Inflammatory macrophage (primary cell): ENCODE measurements around the gene MPDZ.

ENCODE experiments used
- DNase-seq, 2 donors: peaks; one replicate each; pipeline ENCODE4 v3.0.0-alpha.2; 2020 to 2022

Gene MPDZ

DNA sequence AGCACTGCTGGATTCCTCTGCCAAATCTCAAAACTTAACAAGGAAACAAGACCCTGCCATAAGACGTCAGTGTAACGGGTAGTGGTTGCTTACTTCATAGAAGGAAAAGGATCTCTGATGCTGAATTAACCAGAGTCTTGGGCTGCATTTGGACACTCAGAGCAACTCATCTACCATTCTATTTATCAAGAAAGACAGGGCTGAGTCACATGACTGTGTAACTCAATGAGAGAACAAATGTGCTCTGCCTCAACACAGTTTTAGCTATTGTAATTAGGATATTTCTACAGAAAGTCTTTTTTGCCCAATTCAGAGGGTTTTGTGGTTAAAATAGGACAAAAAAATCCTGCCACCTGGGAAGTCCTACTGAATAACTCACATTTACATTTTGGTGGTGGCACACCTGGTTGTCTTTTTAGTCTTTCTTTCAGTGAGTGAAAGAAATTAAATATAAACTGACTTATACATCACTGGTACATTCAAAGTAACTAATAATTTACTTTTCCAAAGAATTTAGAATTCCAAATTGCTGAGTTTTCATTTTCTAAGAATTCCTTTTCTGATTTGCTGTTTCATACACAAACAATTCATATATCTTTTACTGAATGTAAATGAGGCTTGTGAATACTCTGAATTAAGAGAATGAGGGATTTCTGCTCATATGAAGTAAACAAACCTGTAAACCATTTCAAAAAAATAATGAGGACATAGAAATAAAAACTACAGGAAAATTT lies 104.4 kb downstream of the MPDZ start:
- DNase-seq: no peak

DNA sequence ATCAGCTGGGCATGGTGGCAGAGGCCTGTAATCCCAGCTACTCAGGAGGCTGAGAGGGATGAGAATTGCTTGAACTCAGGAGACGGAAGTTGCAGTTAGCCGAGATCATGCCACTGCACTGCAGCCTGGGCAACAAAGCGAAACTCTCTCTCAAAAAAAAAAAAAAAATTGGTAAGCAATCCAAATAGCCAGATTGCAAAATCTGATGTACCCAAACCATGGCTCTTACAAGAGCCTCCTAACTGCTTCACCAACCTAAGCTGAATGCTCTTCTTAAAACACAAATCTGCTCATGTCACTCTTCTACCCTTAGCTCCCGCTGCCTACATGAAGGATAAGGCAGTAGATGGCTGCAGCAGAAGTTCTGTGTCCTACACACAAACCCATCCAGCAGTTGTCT lies 105.9 kb downstream of the MPDZ start:
- DNase-seq: no peak

DNA sequence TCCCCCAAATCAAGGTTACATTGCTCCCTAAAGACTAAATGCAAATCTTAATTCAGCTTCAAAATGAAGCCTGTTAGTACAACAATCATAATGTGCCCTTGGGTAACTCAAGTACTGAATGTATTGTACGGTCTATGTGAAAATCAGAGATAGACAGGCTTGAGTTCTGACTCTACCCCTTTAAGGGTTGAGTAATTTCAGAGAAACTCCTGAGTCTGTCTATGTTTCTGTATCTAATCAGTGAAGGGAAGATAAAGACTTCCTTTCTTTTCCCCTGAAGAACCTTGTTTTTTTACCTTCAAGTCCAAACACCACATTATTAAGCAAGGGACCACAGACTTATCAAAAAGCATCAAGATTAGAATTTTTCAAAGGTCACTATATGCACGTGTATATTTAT lies 108.2 kb downstream of the MPDZ start:
- DNase-seq: no peak

DNA sequence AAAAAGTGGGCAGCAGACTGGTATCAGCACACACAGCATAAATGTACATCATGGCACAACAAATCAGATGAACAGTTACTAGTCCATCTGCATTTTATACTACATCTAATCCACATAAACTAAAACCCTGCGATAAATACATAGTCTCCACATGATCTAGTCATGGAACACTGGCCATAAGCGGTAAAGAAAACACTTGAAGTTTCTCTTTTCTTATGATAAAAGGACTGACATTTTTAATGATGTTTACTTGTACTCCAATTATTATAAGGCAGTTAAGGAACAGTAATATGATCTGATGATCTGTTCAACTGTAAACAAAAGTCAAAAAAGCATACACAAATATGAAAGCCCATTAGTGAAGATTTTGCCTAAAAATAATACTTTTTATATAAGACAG lies 112.5 kb downstream of the MPDZ start:
- no peak for DNase-seq

DNA sequence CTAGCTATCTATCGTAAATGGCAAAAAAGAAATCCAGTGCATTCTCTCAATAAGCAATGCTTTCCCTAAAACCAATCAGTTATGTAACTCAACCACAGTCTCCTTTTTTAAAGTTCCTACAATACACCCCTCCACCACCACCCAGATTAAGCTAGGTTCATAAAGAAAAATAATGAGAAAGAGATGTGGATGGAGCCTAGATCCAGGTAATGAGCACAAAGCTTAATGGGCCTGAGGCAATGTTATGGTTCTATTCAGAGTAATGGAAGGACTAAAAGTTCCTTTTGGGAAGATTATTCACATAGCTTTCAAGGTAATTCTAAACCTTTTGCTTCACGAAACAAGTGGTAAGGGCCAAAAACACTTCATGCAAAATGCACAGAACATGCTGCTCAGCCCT lies 113.5 kb downstream of the MPDZ start:
- no peak for DNase-seq

DNA sequence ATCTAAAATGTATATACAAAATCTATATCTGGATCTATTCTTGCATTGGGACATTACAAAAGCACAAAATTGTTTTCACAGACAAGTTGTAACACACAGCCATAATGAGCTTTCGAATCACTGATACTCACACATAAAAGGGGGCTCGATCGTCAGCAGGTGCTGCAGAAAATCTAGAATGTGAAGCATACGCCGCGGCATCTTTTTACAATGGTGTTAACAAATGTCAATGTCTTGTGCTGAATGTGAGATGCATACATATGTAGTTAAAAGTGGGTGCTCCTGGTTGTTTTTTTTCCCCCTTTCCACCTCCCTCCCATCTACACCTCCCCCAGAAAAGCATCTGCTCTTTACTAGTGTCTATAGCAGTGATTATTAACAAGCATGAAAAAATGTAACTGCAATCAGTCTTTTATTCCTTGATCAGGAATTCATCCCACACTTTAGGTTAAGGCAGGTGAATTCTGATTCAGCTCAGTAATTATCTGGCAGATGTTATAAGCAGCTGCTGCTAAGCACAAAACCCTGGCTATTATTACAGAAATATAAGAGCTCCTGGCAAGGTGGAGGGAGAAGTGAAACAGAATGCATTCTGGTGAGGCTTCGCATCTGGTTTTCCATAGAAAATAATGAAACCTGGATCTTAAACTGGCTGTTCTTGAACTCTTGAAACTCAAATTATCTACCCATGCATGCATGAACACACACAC lies 114.1 kb downstream of the MPDZ start:
- DNase-seq: no peak

DNA sequence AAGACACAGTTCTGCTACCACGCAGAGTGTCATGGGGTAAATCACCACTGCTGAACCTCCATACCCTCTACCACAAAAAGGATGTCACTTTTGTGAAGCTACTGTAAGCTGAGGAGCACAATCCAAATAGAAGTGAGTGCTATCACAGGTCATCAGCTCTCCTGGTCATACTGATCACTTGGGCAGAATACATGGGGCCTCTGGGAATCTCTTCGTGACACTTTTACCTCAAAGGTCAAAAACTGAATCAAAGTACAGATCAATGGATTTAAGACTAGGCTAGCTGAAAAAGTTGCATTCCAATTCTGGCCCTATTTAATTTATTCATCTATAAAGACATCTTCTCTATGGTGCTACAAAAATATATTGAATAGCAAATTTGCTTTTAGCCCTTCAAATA lies 115.5 kb downstream of the MPDZ start:
- no peak for DNase-seq

DNA sequence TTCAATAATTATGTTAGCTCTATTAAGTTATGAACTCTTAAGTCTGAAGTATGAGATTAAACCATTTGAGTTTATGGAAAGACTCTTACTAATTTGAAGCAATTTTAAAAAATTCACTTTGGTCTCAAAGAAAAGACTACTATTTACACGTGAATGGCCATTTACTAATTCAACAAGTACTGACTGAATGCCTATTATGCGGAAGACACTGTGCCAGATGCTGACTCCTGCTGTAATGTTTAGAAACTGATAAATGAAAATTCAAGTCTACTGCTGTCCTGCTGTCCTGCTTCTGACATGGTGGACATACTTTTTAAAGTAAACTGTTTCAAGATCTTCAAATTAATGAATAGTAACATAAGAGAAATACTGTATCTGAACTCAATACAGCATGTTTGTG lies 116.2 kb downstream of the MPDZ start:
- no peak for DNase-seq

DNA sequence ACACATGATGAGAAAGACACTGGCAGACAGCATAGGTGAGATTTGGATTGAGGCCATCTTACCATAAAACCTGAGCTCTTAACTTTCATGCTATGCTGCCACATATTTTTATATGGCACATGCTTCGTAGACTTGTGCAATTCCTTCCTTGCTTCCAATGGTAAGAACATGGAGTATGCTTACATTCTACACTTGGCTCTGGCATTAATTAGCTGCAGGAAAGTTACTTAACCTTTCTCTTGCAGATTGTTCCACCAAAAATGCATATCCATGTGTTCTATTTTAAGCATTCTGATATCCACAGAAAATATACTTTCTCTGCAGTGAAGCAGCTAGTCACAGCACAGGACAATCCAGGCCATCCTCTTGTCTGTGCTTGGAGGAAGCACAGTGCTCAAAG lies 119.4 kb downstream of the MPDZ start:
- no peak for DNase-seq

DNA sequence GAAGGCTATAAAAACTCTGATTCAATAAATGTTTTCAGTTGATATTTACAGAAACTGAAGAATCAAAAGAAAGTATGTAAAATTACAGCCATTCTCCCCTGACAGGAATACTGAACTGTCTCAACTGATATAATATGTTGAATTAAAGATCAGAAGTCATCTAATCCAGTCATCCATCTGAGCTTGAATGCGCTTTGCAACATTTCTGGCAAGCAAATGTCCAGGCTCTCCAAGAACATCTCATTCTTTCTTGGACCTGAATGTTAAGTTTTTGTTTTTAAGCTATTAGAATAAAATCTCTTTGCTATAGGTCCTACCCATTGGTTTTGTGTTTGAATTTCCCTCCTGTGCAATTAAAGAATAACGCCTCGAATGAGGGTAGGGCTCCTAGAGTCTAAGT lies 120.5 kb downstream of the MPDZ start:
- no peak for DNase-seq

DNA sequence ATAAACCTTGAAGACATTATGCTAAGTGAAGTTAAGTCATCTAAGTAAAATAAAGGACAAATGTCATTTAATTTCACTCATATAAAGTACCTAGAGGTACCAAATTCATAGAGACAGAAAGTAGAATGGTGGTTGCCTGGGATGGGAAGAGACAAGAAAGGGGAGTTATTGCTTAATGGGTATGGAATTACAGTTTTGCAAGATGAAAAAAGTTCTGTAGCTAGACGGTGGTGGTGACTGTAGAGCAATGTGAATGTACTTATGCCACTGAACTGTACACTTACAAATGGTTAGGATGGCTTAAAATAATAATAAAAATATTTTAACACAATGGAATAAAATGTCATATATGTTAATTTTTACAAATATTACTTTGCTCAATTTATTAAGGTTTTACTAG lies 128.0 kb downstream of the MPDZ start:
- DNase-seq: no peak

DNA sequence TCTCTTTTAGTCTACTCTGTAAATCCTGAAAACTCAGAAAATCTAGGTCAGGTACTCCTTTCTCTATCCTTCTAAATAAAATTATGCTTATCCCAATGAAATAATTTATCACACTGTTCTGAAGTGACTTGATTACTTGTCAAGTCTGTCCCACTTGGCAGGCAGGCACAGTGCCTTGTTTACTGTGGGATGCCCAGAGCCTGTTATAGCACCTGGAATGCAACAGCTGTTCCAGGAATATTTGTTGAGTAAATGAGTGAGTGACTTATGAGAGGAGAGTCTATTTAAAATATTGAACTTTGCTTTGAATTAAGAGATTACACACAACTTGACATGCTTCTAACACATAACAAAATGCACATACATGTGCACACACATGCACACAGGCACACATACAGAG lies 130.0 kb downstream of the MPDZ start:
- no peak for DNase-seq

DNA sequence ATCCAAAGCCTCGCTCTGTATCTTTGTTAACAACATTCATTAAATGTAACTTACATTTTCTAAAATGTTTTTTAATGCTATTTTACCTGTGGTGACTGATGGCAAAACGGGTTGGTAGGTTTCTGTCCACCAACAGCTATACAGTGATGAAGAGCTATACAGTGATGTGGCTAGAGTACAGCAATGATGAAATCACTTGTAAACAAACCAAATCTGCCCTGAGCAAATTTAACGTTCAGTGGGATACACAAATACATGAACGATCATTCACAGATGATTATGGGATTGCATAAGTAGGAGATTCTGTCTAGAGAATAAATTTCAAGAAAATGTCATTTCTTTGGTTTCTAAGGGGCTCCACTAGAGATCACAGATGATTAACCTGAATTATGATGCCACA lies 132.7 kb downstream of the MPDZ start:
- no peak for DNase-seq

DNA sequence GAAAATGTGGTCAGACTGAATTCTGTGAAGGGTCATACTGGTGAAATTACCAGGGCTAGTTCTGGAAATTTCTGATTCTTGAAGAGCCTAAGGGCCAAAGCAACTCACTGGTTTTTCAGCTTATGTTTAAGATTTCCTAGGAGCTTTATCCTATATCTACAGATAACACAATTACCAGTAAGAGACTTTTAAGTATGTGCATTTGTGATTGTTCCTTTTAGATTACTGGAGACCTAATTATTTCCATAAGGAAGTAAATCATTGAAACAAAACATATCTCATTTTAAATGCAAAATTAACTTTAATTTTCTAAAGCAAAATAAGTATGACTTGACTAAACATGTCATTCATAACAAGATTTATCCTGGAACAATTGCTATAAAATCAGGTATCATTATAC lies 134.2 kb downstream of the MPDZ start:
- no peak for DNase-seq

DNA sequence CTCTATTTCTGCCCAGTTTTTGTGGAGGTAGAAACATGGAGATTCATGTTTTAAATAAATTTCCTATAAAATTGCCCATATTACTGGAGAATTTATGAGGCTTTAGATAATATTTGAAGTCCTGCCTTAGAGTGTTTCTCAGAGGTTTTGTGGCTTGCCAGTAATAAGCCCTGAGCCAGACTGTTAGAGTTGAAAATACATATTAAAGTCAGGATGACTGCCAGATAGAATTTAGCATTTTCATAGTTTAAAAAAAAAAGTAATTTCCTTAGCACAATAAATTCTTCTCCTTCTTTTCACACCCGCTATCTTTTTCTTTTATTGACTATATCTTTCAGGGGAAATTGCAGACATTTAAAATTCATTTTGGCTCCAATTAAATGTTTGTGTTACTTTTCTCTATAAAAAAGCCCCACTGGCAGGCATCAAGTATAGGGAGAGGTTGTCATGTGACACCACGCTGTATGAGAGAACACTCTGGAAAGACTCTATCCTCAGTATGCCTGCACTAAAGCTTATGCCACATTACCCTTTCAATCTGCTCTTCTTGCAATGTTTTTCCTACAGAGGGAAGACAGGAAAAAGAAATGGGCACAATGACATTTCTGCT lies 135.2 kb downstream of the MPDZ start:
- no peak for DNase-seq

DNA sequence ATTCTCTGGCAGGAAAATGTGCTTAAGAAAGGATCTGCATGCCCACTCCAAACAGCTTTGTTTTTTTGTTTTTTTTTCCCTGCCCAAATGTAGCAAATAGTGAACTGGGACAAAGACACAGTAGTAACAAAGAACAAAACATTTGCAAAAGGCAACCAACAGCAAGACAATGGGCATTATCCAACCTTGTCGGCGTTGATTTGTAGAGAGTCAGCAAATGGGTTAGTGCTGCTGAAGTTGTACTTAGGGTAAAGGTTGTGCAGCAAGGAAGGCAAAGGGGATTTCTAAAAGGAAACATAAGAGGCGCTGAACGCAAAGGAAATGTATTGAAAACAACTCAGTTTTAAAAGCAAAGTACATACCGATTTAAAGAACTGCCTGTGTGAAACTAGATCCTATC lies 136.2 kb downstream of the MPDZ start:
- DNase-seq: no peak

DNA sequence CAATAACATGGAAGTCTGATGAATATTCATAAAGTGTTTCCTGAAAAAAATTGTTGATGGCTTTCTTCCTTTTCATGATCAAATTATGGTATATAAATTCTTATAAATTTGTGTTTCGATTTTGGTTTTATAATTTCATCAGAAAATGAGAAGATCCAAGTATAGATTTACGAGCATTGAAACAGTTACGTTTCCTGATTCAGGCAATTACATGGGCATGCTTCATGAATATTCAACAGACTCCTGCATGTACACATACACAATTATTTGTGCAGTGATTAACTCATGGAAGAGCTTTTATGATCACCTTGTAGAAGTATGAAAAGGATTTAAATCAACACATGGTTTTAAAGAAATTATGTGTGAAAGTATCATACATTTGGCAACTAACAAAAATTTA lies 136.7 kb downstream of the MPDZ start:
- no peak for DNase-seq

DNA sequence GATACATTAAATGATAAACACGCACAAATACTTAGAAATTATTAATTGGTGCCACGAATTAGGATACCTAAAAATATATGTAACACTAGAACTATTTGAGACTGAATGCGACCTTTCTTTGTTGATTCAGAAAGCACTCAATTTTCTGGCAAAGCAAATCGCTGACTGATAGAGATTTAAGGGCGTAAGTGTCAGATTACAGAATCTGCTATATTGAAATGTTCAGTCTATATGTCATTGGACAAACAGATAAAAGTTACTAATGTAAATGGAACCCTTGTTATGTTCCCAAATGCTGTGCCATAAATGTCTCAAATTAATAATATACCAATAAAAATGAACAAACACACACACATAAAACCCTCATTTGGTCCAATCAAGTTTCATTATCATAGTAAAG lies 137.9 kb downstream of the MPDZ start:
- DNase-seq: no peak

DNA sequence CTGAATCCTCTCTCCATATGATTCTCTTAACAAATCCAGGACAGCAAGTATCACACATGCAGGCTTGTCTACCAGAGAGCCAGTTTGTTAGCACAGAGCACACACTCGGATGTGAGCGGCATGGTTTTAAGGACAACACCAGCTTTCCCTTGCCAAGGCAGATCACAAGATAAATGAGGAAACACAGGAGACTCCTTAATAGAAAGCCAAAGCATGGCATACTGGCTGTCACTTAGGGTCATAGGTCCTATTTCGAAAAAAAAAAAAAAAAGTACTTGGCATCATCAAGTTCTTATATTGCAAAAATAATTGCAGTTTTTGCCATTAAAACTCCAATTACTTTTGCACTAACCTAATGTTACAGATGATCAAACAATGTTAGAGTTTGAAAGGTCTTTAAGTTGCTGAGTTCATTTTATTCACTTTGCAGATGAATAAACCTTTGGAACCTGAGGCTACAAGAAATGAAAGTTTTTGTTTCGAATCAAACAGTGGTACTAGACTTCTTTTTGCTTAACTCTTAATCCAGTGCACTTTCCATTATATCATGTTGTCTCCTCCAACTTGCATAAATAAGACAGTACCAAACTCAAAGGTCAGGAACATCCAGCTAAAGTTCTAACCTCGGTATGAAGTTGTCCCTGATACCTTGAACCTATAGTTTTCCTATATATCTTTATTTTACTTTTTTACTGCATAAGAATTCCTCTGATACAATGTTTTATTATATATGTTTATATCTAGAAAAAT lies 138.5 kb downstream of the MPDZ start:
- no peak for DNase-seq

DNA sequence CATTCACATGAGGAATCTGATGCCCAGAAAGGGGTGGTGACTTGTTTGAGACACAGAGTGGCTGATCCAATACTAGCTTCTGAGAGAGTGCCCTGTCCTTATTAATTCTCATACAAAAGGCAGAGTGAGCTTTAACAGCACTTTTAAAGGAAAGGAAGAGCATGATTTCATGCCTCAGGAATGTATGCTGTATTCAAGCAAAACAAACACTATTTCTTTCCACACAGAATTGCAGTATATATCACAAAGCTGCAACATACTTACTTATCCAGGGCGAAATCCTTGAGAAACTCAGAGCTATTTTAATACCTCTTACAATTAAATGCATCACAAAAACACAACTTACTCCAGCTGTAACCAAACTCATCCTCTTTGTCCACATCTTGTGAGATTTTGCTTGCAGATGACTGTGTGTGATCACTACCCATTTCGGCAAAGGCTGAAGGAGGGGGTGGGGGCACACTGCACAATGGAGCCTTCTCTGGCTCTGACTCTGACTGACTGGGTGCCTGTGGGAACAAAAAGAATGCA lies 139.8 kb downstream of the MPDZ start:
- DNase-seq: no peak

DNA sequence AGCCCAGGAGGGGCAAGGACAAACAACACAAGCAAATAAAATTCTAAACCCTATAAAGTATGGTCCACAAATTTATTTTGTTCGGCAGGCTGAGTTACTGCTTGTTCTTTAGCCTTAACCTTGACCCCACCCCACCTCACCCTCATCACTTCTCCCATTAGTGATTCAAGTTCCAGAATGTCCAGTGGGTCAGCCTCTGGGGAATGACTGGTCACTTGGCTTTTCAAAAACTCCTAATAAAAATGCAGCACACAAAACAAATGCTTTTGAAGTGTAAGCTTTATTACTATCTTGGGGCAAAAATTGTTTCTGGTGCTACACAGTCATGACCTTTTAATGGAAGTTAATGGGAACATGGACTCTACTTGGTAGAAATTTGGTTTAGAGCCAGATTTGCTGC lies 142.1 kb downstream of the MPDZ start:
- no peak for DNase-seq

DNA sequence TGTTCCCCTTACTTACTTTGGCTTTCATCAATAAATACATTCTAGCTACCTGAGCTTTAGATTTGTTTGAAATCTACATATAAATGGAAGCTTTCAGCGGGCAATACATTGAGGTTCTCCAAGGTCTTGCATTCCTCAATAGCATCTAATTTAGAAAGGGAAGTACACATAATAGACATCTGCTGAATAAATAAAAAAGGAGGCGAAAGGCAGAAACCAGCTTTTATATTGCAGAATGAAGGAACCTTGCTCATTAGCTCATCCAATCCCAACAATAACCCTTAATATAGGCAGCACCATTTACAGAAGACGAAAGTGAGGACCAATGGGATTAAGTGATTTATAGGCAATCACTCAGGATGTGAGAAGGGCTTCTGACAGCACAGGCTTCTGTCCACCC lies 147.5 kb downstream of the MPDZ start:
- no peak for DNase-seq

DNA sequence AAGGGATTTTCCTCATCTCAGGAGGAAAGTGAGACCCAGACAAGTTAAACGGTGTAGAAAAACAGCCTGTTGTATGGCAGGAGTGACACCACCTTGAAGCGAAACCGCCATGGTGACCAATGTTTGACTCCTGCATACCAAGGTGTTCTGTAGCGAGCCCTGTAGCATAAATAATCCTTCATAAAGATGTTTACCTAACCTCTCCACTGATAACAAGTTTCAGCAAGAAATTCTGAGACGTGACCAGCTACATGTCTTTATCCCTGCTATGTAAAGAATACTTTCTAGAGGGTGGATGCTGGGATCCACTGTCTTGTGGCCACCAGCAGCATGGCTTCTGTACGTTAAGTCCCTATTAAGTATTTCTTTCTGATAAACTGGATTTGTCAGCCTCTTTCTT lies 148.1 kb downstream of the MPDZ start:
- DNase-seq: no peak
